ENCODE measurements around the gene CYP4F8. TPM values are rescaled to one million over a fixed set of nuclear protein-coding genes. Genes with fewer than 3 reads are reported as not detected.

CYP4F8 gene, protein sequence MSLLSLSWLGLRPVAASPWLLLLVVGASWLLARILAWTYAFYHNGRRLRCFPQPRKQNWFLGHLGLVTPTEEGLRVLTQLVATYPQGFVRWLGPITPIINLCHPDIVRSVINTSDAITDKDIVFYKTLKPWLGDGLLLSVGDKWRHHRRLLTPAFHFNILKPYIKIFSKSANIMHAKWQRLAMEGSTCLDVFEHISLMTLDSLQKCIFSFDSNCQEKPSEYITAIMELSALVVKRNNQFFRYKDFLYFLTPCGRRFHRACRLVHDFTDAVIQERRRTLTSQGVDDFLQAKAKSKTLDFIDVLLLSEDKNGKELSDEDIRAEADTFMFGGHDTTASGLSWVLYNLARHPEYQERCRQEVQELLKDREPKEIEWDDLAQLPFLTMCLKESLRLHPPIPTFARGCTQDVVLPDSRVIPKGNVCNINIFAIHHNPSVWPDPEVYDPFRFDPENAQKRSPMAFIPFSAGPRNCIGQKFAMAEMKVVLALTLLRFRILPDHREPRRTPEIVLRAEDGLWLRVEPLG
- total RNA-seq, result not detected

DNA sequence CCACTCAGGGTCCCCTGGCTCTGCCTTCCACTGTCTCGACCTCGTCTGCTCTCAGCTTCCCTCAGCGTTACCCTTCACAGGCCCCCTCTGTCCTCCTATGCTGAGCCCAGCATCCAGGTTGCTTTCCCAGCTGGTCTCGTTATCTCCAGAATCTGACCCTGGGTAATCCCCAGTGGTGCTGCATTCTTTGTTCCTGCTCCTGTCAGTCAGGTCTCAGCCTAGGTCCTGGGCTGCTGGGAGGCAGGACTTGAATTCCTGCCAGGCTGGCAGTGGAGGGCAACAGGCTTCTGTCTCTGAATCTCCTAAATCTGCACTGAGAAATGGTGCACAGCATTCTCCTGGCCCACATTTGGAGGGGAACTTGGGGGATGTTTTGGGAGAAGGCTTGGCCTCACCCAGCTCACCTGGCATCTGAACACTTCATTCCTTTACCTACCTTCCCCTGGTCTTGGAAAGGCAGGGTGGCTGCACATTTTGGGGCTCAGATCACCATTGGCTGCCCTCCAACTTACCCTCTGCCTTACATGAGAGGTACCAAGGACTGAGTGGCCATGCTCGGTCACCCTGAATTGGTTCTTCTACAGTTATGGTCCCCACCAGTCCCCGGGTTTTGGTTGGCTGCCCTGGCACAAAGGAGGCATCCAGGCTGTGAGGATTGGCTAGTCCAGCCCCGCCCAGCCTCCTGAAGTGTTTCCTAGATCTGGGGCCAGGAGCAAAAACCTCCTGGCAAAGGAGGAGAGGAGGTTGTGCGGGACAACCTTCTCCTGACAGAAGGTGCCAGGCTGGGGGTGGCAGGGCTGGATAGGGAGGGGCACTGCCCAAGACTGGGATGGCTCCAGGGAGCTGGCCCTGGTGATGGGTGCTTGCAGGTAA lies at the start of gene CYP4F8:
CYP4F8 (plus strand) TSS at position 712 of the 873 bp plus-strand sequence. CDS start 399 bp downstream, outside the sequence.
- ATAC-seq (ENCODE audit: low FRiP score in 2 of 2) (no peak), DNase-seq (peak in 1 of 2 donors; percentile 29)
- Histone ChIP-seq H3K4me3 (no peak within 1 kb of the TSS), H3K36me3 (no peaks in the 10 kb centered on the region), H3K27ac (no peak within 1 kb of the TSS), H3K27me3 (no peaks in the 10 kb centered on the region), H3K9me3 (no peaks in the 10 kb centered on the region), H3K4me1 (no peaks in the 10 kb centered on the region)
- 18 to 45% methylated on average over 4 to 8 of the region's 8 CpGs for WGBS, 2 donors
- TF ChIP-seq, protein P1, sequence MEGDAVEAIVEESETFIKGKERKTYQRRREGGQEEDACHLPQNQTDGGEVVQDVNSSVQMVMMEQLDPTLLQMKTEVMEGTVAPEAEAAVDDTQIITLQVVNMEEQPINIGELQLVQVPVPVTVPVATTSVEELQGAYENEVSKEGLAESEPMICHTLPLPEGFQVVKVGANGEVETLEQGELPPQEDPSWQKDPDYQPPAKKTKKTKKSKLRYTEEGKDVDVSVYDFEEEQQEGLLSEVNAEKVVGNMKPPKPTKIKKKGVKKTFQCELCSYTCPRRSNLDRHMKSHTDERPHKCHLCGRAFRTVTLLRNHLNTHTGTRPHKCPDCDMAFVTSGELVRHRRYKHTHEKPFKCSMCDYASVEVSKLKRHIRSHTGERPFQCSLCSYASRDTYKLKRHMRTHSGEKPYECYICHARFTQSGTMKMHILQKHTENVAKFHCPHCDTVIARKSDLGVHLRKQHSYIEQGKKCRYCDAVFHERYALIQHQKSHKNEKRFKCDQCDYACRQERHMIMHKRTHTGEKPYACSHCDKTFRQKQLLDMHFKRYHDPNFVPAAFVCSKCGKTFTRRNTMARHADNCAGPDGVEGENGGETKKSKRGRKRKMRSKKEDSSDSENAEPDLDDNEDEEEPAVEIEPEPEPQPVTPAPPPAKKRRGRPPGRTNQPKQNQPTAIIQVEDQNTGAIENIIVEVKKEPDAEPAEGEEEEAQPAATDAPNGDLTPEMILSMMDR (IDR thresholded peaks at IDR 0.05), result no peak
- no peak for TF ChIP-seq EP300 (IDR thresholded peaks at IDR 0.05)
- TF ChIP-seq POLR2A (IDR thresholded peaks at IDR 0.05), result no peak
- TF ChIP-seq POLR2AphosphoS5 (IDR thresholded peaks at IDR 0.05), result no peak

DNA sequence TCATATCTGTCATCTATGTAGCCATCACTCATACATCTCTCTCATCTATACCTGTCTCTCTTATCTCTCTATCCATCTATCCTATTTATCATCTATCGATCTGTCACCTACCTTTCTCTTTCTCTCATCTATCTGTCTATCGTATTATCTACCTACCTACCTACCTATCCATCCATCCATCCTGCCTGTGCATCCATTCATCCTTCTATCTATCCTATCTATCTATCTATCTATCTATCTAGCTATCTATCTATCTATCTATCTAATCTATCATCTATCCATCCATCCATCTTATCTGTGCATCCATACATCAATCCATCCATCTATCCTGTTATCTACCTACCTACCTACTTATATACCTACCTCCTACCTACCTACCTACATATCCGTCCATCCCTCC lies 44.6 kb upstream of the CYP4F8 start:
- 80 to 88% methylated on average over 3 of the region's 3 CpGs for WGBS, 2 donors
- no peak for ATAC-seq (ENCODE audit: low FRiP score in 2 of 2)
- TF ChIP-seq EP300 (IDR thresholded peaks at IDR 0.05), result no peak
- no peak for TF ChIP-seq POLR2AphosphoS5 (IDR thresholded peaks at IDR 0.05)
- no peak for TF ChIP-seq POLR2A (IDR thresholded peaks at IDR 0.05)
- no peak overlapping the region for H3K27ac ChIP-seq
- no peaks in the 10 kb centered on the region for H3K9me3 ChIP-seq
- no peak overlapping the region for H3K4me3 ChIP-seq
- no peaks in the 10 kb centered on the region for H3K27me3 ChIP-seq
- no peaks in the 10 kb centered on the region for H3K4me1 ChIP-seq
- no peaks in the 10 kb centered on the region for H3K36me3 ChIP-seq
- no peak for DNase-seq

DNA sequence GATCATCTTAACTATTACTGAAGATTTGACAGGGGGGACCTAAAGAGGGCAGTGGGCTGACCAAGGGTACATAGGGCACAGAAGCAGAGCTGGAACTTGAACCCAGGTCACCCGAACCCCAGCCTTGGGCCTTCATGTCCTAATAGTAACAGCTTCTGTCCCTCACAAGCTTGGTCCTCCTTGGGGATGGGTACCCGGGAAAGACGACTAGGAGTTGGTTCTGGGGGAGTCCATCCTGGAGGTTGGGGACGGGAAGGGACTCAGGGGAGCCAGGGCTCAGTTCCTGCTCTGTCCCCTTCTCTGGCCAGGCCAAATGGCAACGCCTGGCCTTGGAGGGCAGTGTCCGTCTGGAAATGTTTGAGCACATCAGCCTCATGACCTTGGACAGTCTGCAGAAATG lies 39.6 kb upstream of the CYP4F8 start:
- ATAC-seq (ENCODE audit: low FRiP score in 2 of 2) (no peak), DNase-seq (no peak)
- TF ChIP-seq POLR2A (IDR thresholded peaks at IDR 0.05), result no peak
- TF ChIP-seq POLR2AphosphoS5 (IDR thresholded peaks at IDR 0.05), result no peak
- TF ChIP-seq, protein P1 (IDR thresholded peaks at IDR 0.05), result no peak
- no peak for TF ChIP-seq EP300 (IDR thresholded peaks at IDR 0.05)
- no peaks in the 10 kb centered on the region for H3K27me3 ChIP-seq
- 45 to 74% methylated on average over 2 to 5 of the region's 6 CpGs for WGBS, 2 donors
- H3K4me1 ChIP-seq, result no peaks in the 10 kb centered on the region
- no peak overlapping the region for H3K27ac ChIP-seq
- H3K4me3 ChIP-seq, result no peak overlapping the region
- H3K9me3 ChIP-seq, result no peaks in the 10 kb centered on the region
- no peaks in the 10 kb centered on the region for H3K36me3 ChIP-seq

DNA sequence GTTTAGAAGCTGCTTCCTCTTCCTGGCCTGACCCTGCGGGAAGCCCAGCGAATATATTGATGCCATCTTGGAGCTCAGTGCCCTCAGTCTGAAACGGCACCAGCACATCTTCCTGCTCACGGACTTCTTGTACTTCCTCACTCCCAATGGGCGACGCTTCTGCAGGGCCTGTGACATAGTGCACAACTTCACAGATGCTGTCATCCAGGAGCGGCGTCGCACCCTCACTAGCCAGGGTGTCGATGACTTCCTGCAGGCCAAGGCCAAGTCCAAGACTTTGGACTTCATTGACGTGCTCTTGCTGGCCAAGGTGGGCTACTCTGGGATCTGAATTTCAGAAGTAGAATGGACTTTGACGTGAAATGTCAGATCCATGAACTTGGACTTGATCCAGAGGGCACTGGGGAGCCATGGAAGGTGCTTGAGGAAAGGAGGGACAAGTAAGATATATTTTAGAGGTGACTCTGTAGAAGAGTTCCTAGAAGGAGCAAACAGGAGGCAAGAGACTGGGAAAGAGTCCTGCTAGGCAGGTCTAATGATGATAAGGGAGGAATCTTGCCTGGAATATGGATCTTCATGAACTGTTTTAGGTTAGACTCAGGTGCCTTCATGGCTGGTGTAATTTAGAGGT lies 38.4 kb upstream of the CYP4F8 start:
- DNase-seq (no peak), ATAC-seq (ENCODE audit: low FRiP score in 2 of 2) (no peak)
- no peaks in the 10 kb centered on the region for H3K36me3 ChIP-seq
- WGBS, 2 donors, result 74 to 75% methylated on average over 12 of the region's 12 CpGs
- H3K4me3 ChIP-seq, result no peak overlapping the region
- no peak overlapping the region for H3K27ac ChIP-seq
- H3K4me1 ChIP-seq, result no peaks in the 10 kb centered on the region
- TF ChIP-seq EP300 (IDR thresholded peaks at IDR 0.05) (no peak), POLR2AphosphoS5 (IDR thresholded peaks at IDR 0.05) (no peak), POLR2A (IDR thresholded peaks at IDR 0.05) (no peak)
- TF ChIP-seq, protein P1 (IDR thresholded peaks at IDR 0.05), result no peak
- no peaks in the 10 kb centered on the region for H3K27me3 ChIP-seq
- no peaks in the 10 kb centered on the region for H3K9me3 ChIP-seq

Data from upper lobe of left lung (tissue), 6 donors.